Activated CD8-positive, alpha-beta memory T cell treated with anti-CD3 and anti-CD28 coated beads, Interleukin-2, amount 10 ng/mL, durations not matched to agents 7 days and 5 days (primary cell): ENCODE measurements around the gene CRNN. TPM values are rescaled to one million over a fixed set of nuclear protein-coding genes. Genes with fewer than 3 reads are reported as not detected.

Experiments used
- ATAC-seq: fragments of 150-1000 bp; cut with Tn5 transposase; one replicate; pipeline ENCODE4 v1.10.0; 2021; ENCODE audit warnings: moderate library complexity
- CTCF ChIA-PET: fragments of 350-600 bp; sonication (Branson Sonifier 250); formaldehyde crosslinking; loops from one replicate; lab custom pipeline; 2021; ENCODE audit warnings: antibody characterized with exemption; lab: Charles Lee
- DNase-seq: peaks from one replicate; pipeline ENCODE4 v3.0.0-alpha.2; 2020
- H3K27ac Mint-ChIP-seq: one replicate; pipeline ENCODE4 v1.8.0; 2021; ENCODE audit warnings: mild to moderate bottlenecking, mixed read lengths
- H3K27me3 Mint-ChIP-seq: one replicate; pipeline ENCODE4 v1.8.0; 2021; ENCODE audit warnings: mixed read lengths
- H3K36me3 Mint-ChIP-seq: one replicate; pipeline ENCODE4 v1.8.0; 2021; ENCODE audit warnings: mild to moderate bottlenecking, mixed read lengths
- H3K4me1 Mint-ChIP-seq: one replicate; pipeline ENCODE4 v1.8.0; 2021; ENCODE audit warnings: mixed read lengths
- H3K4me3 Mint-ChIP-seq: one replicate; pipeline ENCODE4 v1.8.0; 2021; ENCODE audit warnings: mild to moderate bottlenecking, moderate library complexity, mixed read lengths
- H3K9me3 Mint-ChIP-seq: one replicate; pipeline ENCODE4 v1.8.0; 2022; ENCODE audit warnings: low read depth, mixed read lengths
- total RNA-seq, 2 experiments: library from RNA; stranded (reverse); gene quantifications; one replicate each; pipeline ENCODE4 v1.2.3, GENCODE V29; 2021

Gene CRNN
- total RNA-seq, 2 experiments from 2014 or later = not detected

DNA sequence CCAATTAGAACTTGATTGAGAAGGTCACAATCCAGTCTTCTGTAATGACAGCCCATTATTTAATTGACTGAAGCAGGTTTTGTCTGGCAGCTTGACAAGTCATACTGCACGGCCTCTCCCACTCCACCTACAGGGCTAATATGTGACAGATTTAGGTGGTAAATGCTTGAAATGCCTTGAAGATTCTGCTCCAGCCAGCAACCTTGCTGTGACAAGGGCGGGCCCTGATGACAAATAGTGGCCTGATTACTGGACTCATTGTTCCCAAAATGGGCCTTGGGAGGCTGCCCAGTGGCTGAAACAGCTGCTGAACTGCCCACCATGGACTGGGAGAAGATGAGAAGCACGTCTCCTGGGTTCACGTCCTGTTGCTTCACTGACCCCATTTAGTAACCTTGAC lies 30.0 kb upstream of the CRNN start:
- DNase-seq (no peak), ATAC-seq (no peak)
- no peak overlapping the region for H3K4me3 Mint-ChIP-seq
- H3K27me3 Mint-ChIP-seq = peaks cover under 1% of the 10 kb centered on the region
- no peaks in the 10 kb centered on the region for H3K36me3 Mint-ChIP-seq
- H3K27ac Mint-ChIP-seq = no peak overlapping the region
- no peaks in the 10 kb centered on the region for H3K4me1 Mint-ChIP-seq
- H3K9me3 Mint-ChIP-seq = no peaks in the 10 kb centered on the region
- CTCF ChIA-PET = interaction anchor here (1.1 to 4.6 kb wide), 2 partner anchors 15 to 97 kb away, joined by 4 to 53 read pairs; no protein-coding TSS in a partner anchor

DNA sequence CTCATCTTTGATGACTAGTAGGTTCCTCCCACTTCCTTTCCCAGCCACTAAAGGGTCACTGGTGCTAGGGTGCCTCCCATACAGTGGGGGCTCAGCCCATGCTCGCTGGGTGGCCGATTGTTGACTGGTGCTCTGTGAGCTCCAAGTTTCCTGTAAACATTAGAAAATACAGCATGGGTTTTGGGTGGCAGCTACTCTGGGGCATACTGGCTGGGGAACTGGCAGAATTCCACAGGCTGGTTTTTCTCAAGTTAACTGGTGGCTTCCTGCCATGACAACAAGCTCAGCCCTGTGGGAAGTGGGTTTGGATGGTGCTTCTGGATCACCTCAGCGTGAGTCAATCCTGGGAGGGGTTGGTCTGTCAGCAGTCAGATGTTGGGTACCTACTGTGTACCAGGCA lies 28.7 kb upstream of the CRNN start:
- ATAC-seq (no peak), DNase-seq (no peak)
- no peaks in the 10 kb centered on the region for H3K4me1 Mint-ChIP-seq
- no peaks in the 10 kb centered on the region for H3K36me3 Mint-ChIP-seq
- H3K27ac Mint-ChIP-seq = no peak overlapping the region
- no peaks in the 10 kb centered on the region for H3K9me3 Mint-ChIP-seq
- no peak overlapping the region for H3K4me3 Mint-ChIP-seq
- H3K27me3 Mint-ChIP-seq = no peaks in the 10 kb centered on the region
- CTCF ChIA-PET = interaction anchor here (4.0 to 4.6 kb wide), 2 partner anchors 16 to 254 kb away, joined by 25 to 53 read pairs; no protein-coding TSS in a partner anchor

DNA sequence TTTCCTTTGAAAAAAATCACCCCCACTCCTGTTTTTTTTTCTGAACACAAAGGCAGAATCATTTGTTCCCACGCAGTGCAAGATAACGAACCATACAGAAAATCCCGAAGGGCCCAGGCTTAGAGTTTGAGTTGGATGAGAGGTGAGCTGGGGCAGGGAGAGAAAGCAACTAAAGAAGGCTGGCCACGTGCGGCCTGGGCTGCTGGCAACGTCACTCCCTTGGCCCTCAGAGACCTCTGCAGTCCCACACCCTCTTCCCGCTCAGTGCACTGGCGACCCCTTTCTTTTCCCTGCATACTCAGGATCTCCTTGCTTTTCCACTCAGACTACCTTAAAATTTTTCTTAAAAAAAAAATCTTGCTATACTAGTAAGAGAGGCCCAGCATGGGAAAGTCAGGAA lies 28.2 kb upstream of the CRNN start:
- Mint-ChIP-seq H3K9me3 (no peaks in the 10 kb centered on the region), H3K4me3 (no peak overlapping the region), H3K27ac (no peak overlapping the region), H3K4me1 (no peaks in the 10 kb centered on the region), H3K27me3 (peaks cover 4% of the 10 kb centered on the region), H3K36me3 (no peaks in the 10 kb centered on the region)
- no peak for DNase-seq
- ATAC-seq = no peak
- CTCF ChIA-PET = interaction anchor here (4.0 to 4.6 kb wide), 2 partner anchors 17 to 254 kb away, joined by 25 to 53 read pairs; no protein-coding TSS in a partner anchor

DNA sequence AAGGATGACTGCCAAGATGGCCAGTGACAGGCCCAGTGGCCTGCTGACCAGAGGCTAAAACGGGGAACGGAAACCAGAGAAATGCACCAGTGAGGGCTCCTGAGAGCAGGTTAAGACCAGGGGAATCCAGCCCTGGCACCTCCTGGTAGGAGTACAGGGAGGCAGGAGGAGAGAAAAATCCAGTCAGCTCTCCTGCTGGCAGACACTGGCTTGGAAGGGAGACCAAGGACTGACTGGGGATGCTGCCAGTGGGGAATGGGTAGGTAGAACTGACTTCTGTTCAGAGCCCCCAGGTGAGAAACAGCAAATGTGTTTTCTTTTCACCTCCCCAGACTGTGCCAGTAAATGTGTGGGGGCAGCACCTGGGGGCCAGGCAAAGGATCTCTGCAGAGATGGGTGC lies 27.7 kb upstream of the CRNN start:
- no peaks in the 10 kb centered on the region for H3K4me1 Mint-ChIP-seq
- ATAC-seq (no peak), DNase-seq (no peak)
- CTCF ChIA-PET = interaction anchor here (1.4 to 4.6 kb wide), 8 partner anchors 7 to 253 kb away, joined by 4 to 53 read pairs (median 9); no protein-coding TSS in a partner anchor
- no peaks in the 10 kb centered on the region for H3K36me3 Mint-ChIP-seq
- H3K4me3 Mint-ChIP-seq = no peak overlapping the region
- H3K27ac Mint-ChIP-seq = no peak overlapping the region
- no peaks in the 10 kb centered on the region for H3K9me3 Mint-ChIP-seq
- H3K27me3 Mint-ChIP-seq = peaks cover 6% of the 10 kb centered on the region

DNA sequence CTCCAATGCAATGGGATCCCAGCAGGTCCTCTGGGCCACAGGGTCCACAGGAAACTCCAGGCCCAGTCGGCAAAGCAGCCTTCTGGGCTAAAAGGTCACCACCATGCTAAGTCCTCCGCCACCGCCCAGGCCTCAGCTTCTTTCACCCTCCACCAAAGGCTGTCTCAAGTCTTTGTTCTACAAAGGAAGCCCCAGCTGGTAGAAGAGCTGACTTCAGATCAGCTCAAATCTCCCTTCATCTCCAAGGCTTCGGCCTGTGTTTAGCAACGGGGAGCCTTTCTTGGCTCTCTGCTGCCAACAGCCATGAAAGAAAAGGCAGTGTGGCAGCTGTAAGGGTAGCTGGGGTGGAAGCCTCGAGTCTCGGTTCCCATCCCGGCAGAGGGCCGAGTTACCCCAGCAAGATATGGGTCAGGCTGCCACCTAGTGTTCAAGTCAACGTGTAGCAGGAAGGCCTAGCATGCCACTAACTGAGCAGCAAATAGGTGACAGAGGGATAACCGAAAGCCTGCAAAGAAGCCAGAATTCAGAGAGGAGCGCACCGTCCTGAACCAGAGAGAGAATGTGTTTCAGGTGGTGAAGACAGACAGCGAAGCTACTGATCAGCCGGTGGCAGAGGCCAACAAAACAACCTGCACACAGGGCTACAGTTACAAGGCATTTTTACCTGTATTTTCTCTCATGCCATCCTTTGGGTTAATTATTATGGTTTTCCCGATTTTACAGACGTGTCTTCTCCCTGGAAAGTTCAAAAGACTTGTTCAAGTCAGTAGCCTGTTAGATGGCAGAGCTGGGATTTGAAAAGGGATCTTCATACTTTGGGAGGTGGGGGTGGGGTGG lies 26.8 kb upstream of the CRNN start:
- no peak overlapping the region for H3K27ac Mint-ChIP-seq
- H3K36me3 Mint-ChIP-seq = no peaks in the 10 kb centered on the region
- H3K4me3 Mint-ChIP-seq = no peak overlapping the region
- no peaks in the 10 kb centered on the region for H3K9me3 Mint-ChIP-seq
- H3K4me1 Mint-ChIP-seq = no peaks in the 10 kb centered on the region
- CTCF ChIA-PET = interaction anchor here (0.6 to 4.6 kb wide), 17 partner anchors 8 to 388 kb away, joined by 3 to 53 read pairs (median 5); partner anchors contain the start of gene FLG2
- H3K27me3 Mint-ChIP-seq = peaks cover 15% of the 10 kb centered on the region
- DNase-seq = peak; percentile 79
- ATAC-seq = peak; percentile 97

DNA sequence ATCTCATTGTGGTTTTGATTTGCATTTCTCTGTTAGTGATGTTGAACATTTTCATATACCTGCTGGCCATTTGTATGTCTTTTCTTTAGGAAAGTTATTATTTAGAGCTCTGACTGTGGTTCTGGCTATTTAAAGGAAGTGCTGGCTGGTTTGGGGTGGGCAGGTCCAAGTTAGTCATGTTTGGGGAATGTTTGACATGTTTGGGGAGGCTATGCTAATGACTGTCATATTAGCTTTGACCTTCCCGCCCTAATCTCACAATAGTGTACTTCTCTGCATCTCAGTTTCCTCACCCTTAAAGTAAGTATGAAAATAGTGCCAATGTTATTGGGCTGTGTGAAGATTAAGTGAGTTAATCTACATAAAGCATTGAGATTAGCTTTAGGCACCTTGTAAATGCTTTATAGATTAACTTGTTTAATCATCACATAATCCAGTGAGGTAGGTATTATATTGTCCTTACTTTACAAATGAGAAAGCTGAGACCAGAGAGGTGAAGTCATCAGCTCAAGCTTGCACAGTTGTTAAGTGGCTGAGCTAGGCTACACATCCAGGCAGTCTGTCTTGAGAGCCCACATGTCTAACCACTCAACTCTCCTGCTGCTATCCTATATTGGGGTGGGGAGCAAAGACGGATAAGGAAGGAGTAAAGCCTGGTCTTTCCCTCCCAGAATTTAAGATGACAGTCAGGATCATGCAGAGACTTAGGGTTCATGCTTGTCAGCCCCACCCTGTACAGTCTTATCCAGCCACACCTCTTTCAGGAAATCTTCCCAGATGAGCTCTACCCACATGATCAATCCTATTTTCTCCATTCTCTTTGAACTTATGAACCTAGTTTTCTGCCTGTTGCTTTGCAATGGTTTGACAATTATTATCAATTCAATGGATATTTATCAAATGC lies 22.8 kb upstream of the CRNN start:
- DNase-seq (no peak), ATAC-seq (no peak)
- Mint-ChIP-seq H3K36me3 (no peaks in the 10 kb centered on the region), H3K4me1 (no peaks in the 10 kb centered on the region), H3K27me3 (peaks cover 17% of the 10 kb centered on the region), H3K4me3 (no peak overlapping the region), H3K27ac (no peak overlapping the region), H3K9me3 (no peaks in the 10 kb centered on the region)
- CTCF ChIA-PET = interaction anchor here (1.2 to 1.5 kb wide), 2 partner anchors 22 to 89 kb away, joined by 3 to 6 read pairs; no protein-coding TSS in a partner anchor

DNA sequence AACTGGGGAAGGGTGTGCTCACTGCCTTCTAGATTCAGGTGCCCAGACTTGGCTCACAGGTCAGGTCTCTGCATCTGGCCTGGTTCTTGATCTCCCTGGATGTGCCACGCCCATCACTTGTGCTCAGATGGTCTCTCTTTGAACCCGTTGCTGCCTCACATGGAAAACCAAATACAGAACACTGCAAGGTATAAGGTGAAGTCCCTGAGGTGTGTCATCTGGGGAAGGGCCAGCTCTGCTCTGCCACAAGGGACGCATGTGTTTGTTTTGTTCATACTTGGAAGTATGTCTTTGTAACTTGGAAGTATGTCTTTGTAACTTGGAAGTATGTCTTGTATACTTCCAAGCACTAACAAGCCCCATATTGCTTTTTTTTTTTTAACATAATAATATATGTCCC lies 13.4 kb upstream of the CRNN start:
- H3K4me1 Mint-ChIP-seq = no peaks in the 10 kb centered on the region
- CTCF ChIA-PET = no interaction called here

DNA sequence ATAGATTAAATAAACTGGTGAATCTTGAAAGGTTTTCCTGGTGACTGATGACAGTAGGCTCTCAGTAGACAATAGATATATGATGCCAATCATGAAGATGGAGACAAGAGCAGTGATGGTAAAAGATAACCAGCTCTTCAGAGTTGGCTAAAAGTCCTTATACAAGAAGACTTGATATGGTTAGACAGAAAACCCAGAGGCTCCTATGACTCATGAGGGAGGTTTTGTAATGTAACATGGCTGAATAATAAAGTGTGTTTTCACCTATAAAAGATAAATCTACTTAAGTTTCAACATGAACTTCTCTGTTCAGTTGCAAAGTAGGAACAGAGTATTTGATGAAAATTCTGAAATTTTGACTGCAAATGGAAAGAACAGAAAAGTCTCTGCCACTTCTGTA lies 12.7 kb upstream of the CRNN start:
- Mint-ChIP-seq H3K4me1 (no peaks in the 10 kb centered on the region), H3K27ac (no peak overlapping the region), H3K36me3 (no peaks in the 10 kb centered on the region), H3K9me3 (no peaks in the 10 kb centered on the region), H3K27me3 (no peaks in the 10 kb centered on the region), H3K4me3 (no peak overlapping the region)
- ATAC-seq = no peak
- DNase-seq = no peak
- CTCF ChIA-PET = no interaction called here

More for the DNA sequence above, 13.4 kb upstream of the CRNN start:
- Mint-ChIP-seq H3K36me3 (no peaks in the 10 kb centered on the region), H3K4me3 (no peak overlapping the region), H3K27me3 (no peaks in the 10 kb centered on the region), H3K9me3 (no peaks in the 10 kb centered on the region), H3K27ac (no peak overlapping the region)
- no peak for DNase-seq
- no peak for ATAC-seq

DNA sequence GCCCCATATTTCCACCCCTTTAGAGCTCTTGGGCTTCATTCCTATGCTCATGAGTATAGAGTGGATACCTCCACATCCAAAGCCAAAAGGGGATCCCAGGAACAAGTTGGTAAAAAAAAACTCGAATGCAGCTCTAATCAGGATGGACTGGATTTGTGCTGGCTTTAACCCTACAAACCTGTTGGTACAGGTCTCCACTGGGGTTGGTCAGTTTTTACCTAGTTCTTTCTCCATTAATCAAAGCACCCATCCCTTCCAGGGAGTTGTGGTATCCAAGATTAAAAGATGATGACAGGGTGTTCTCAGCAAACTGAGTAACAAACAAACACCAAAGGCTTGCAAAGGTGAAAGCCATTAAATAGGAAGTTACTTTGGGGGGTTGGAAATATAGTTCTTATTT lies 5.9 kb upstream of the CRNN start:
- H3K27me3 Mint-ChIP-seq = peaks cover 7% of the 10 kb centered on the region
- H3K4me3 Mint-ChIP-seq = no peak overlapping the region
- DNase-seq (no peak), ATAC-seq (no peak)
- CTCF ChIA-PET = interaction anchor here (1.0 kb wide), 1 partner anchor 40 kb away, joined by 3 read pairs; no protein-coding TSS in a partner anchor
- H3K4me1 Mint-ChIP-seq = no peaks in the 10 kb centered on the region
- no peaks in the 10 kb centered on the region for H3K9me3 Mint-ChIP-seq
- no peaks in the 10 kb centered on the region for H3K36me3 Mint-ChIP-seq
- H3K27ac Mint-ChIP-seq = no peak overlapping the region

DNA sequence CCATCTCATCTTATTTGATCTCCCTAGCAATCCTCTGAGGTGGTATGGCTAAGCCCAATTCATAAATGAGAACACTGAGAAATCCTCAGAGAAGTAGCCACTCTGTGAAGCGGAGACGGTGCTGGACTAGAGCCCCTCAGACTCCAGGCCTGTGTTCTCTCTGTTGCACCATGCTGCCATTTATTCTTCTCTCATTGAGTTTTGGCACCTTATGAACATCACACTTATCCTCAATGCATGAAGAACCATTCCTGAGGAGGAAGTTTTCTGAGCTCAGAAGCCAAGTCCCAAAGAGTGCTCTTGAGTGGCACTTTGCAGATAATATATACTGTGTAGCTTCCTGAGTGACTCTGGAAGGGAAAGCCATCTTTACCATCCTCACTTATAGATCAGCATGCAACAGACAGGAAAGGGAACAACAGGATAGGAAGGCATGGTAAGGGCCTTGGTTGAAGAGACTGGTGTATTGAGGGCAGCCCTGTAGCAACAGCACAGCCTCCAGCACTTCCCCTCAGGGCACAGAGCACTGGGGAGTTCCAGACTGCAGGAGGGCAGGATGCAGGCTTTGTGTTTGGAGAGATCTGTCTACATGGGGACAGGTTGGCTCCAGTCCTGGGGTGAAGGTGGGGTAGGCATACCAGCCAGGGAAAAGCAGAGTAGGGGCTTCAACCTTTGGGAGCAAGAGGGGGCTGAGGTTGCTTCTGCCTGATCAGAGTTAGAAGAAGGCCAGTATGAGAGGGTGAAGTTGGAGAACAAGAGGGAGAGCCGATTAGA lies 1.6 kb upstream of the CRNN start:
- Mint-ChIP-seq H3K36me3 (no peaks in the 10 kb centered on the region), H3K4me1 (no peaks in the 10 kb centered on the region), H3K9me3 (no peaks in the 10 kb centered on the region), H3K27ac (no peak overlapping the region), H3K27me3 (peaks cover 7% of the 10 kb centered on the region), H3K4me3 (no peak overlapping the region)
- CTCF ChIA-PET = interaction anchor here (0.5 kb wide), 1 partner anchor 30 kb away, joined by 3 read pairs; no protein-coding TSS in a partner anchor
- DNase-seq = no peak
- ATAC-seq = no peak

DNA sequence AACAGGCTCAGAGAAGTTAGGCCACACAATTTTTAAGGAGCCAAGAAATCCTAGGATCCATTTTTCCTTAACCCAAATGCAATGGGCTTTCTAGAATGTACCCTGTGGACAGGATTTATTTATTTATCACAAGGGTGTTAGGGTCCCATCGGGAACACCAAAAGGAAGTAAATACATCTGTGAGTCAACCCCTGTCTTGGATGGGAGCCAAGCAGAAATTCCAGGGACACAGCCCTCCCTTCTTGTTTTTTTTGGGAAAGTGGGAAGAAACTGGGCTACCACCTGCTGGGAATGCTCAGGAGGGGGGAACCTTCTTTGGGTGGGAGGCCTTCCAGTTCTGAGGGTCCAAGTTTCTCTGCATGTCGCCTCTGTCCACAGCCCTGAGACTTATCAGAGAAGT lies 1.3 kb downstream of the CRNN start:
- CTCF ChIA-PET = interaction anchor here (0.9 kb wide), 1 partner anchor 46 kb away, joined by 3 read pairs; no protein-coding TSS in a partner anchor
- Mint-ChIP-seq H3K27me3 (peaks cover 5% of the 10 kb centered on the region), H3K27ac (no peak overlapping the region), H3K4me1 (no peaks in the 10 kb centered on the region), H3K9me3 (no peaks in the 10 kb centered on the region), H3K36me3 (no peaks in the 10 kb centered on the region), H3K4me3 (no peak overlapping the region)
- ATAC-seq (no peak), DNase-seq (no peak)

DNA sequence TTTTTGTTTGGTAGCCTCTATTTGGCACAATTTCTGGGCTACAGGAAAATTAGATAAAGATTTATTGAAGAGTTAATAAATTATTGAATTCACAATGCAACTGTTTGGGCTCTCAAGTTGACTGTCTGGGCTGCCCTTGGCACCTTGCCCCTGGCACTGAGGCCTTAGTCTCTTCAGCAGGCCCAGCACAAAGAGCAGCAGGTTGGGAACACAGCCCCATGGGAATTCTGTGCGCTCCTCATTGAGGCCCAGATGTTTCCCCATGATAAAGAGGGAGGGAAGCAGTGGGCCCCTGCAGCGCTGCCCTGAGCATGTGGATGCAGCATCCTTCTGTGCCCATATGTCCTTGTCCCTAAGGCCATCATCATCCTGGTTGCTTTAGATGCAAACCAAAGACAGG lies 2.9 kb downstream of the CRNN start:
- DNase-seq (no peak), ATAC-seq (no peak)
- Mint-ChIP-seq H3K36me3 (no peaks in the 10 kb centered on the region), H3K27me3 (peaks cover 2% of the 10 kb centered on the region), H3K4me1 (no peaks in the 10 kb centered on the region), H3K9me3 (no peaks in the 10 kb centered on the region), H3K27ac (no peak overlapping the region), H3K4me3 (no peak overlapping the region)
- CTCF ChIA-PET = no interaction called here
